Tibial nerve (tissue), 4 donors: ENCODE results near the gene CEP112. TPM values are rescaled to one million over a fixed set of nuclear protein-coding genes. Genes with fewer than 3 reads are reported as not detected.

ENCODE experiments used
- DNase-seq, 2 donors: peaks; one replicate each; pipeline ENCODE4 v3.0.0-alpha.2; 2019; ENCODE audit warnings: low spot score in 2 of 2
- H3K27ac ChIP-seq, 4 donors: fragments of 200-600 bp; sonication (generic) in 3 of 4; one replicate each; pipeline ENCODE4 v1.5.1; 2017 to 2019; ENCODE audit warnings: mild to moderate bottlenecking in 1 of 4
- H3K27me3 ChIP-seq, 2 donors: fragments of 200-600 bp; sonication (generic) in 1 of 2; one replicate each; pipeline versions ENCODE4 v1.5.1 to v1.6.0; 2017 to 2019
- H3K36me3 ChIP-seq, 3 donors: fragments of 200-600 bp; sonication (generic); one replicate each; pipeline ENCODE4 v1.5.1; 2018 to 2019
- H3K4me1 ChIP-seq, 4 donors: fragments of 200-600 bp; sonication (generic) in 3 of 4; one replicate each; pipeline ENCODE4 v1.5.1; 2017 to 2019
- H3K4me3 ChIP-seq, 4 donors: fragments of 200-600 bp; sonication (generic) in 3 of 4; one replicate each; pipeline ENCODE4 v1.5.1; 2017 to 2019; ENCODE audit warnings: mild to moderate bottlenecking in 1 of 4, moderate library complexity in 1 of 4
- H3K9me3 ChIP-seq, 4 donors: fragments of 200-600 bp; sonication (generic) in 3 of 4; one replicate each; pipeline ENCODE4 v1.5.1; 2017 to 2019
- EP300 ChIP-seq, 2 donors: sonication (generic); formaldehyde crosslinking; IDR thresholded peaks; one replicate each; pipeline ENCODE4 v1.6.1; 2017; ENCODE audit warnings: antibody characterized with exemption in 2 of 2, mild to moderate bottlenecking in 1 of 2
- POLR2A ChIP-seq, 2 donors: fragments of 450-650 bp; IDR thresholded peaks; one replicate each; pipeline ENCODE4 v1.6.1; 2017; ENCODE audit warnings: antibody characterized with exemption in 2 of 2, mild to moderate bottlenecking in 2 of 2, moderate library complexity in 2 of 2
- WGBS, 2 donors: methylation state at CpG; one replicate each; pipeline ENCODE4 v1.1.5; 2018; 5-methylcytosine and 5-hydroxymethylcytosine counted together
- total RNA-seq, 4 donors: library from RNA; depleted of rRNA; stranded (reverse); fragments of >200 nt; gene quantifications; one replicate each; pipeline ENCODE4 v1.1.0, GENCODE V29; 2016
- TF ChIP-seq, protein P1 (sequence below), 5 experiments: fragments of 200-600 bp in 3 of 5; fragments of 450-650 bp in 2 of 5; sonication (generic) in 3 of 5; IDR thresholded peaks; one replicate each; pipeline ENCODE4 v1.5.1; 2016 to 2019; ENCODE audit warnings: antibody characterized with exemption in 5 of 5, mild to moderate bottlenecking in 3 of 5, moderate library complexity in 2 of 5

The CEP112 gene
- total RNA-seq, 4 donors from 2014 or later = 26.0 to 46.8 (median 34.2) TPM

DNA sequence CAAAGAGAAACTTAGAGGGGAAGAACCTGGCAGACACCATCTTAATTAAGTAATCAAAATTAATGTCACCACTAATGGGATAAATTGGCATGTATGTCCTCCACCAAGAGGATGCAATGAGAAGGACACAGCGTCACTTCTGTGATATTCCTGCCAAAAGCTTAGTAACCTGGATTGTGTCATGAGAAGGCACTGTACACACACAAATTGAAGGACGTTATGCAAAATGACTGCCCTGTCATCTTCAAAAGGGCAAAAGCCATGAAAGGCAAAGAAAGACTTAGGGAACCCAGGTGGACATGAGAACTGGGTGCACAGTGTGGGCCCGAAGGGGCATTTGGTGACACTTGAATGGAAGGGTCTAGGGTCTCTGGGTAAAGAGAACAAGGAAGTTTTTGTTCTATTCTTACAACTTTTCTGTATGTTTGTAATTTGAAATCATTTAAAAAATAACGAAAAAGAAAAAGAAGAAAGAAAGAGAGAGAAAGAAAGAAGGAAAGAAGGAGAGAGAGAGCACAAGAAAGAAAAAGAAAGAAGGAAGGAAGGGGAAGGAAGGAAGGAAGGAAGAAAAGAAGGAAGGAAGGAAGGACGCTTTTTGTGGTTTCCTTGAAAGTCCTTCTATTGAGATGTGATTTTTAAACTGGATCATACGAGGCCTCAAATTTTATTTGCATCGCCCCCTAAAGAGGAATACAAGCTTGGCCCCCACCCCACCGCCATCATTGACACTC is 41.3 kb upstream of the CEP112 start:
- no peak for TF ChIP-seq EP300 (IDR thresholded peaks at IDR 0.05)
- TF ChIP-seq POLR2A (IDR thresholded peaks at IDR 0.05) = no peak
- TF ChIP-seq, protein P1, sequence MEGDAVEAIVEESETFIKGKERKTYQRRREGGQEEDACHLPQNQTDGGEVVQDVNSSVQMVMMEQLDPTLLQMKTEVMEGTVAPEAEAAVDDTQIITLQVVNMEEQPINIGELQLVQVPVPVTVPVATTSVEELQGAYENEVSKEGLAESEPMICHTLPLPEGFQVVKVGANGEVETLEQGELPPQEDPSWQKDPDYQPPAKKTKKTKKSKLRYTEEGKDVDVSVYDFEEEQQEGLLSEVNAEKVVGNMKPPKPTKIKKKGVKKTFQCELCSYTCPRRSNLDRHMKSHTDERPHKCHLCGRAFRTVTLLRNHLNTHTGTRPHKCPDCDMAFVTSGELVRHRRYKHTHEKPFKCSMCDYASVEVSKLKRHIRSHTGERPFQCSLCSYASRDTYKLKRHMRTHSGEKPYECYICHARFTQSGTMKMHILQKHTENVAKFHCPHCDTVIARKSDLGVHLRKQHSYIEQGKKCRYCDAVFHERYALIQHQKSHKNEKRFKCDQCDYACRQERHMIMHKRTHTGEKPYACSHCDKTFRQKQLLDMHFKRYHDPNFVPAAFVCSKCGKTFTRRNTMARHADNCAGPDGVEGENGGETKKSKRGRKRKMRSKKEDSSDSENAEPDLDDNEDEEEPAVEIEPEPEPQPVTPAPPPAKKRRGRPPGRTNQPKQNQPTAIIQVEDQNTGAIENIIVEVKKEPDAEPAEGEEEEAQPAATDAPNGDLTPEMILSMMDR (IDR thresholded peaks at IDR 0.05) = no peak

DNA sequence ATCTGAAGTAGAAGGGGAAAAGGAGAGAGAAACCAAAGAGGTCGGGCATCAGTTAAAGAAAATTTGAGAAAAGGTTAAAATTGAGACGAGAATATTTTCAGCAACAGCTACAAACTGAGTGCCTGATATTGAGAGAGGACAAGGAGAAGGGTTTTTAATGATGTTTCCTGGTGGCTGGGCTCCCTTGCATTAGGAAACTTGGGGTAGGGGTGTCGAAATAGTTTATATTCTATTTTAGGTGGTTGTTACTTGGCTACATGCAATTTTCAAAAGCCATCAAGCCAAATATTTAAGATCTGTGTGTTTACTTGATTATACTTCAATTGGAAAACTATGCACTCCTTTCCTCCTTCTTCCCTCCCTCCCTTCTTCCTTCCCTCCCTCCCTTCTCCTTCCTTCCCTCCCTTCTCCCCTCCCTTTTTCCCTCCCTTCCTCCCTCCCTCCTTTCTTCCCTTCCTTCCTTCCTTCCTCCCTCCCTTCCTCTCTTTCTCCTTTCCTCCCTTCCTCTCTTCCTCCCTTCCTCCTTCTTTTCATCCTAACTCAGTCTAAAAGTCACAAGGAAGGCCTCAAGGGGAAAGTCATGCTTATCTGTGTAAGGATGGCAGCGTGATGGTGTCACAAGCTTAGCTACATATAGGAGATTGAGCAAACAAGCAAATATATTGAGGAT is 39.1 kb upstream of the CEP112 start:
- Histone ChIP-seq H3K4me3 (no peak overlapping the region), H3K9me3 (no peaks in the 10 kb centered on the region), H3K27ac (no peak overlapping the region), H3K27me3 (no peaks in the 10 kb centered on the region), H3K4me1 (no peaks in the 10 kb centered on the region), H3K36me3 (no peaks in the 10 kb centered on the region)
- no peak for DNase-seq
- 76% methylated on average over 4 of the region's 4 CpGs for WGBS, 2 donors
- TF ChIP-seq POLR2A (IDR thresholded peaks at IDR 0.05) = no peak
- TF ChIP-seq, protein P1 (IDR thresholded peaks at IDR 0.05) = no peak
- TF ChIP-seq EP300 (IDR thresholded peaks at IDR 0.05) = no peak

More for the DNA sequence above, 41.3 kb upstream of the CEP112 start:
- H3K9me3 ChIP-seq = no peaks in the 10 kb centered on the region
- H3K4me1 ChIP-seq = no peaks in the 10 kb centered on the region
- no peak overlapping the region for H3K4me3 ChIP-seq
- H3K36me3 ChIP-seq = no peaks in the 10 kb centered on the region
- 72% methylated on average over 8 of the region's 8 CpGs for WGBS, 2 donors
- H3K27me3 ChIP-seq = no peaks in the 10 kb centered on the region
- no peak overlapping the region for H3K27ac ChIP-seq
- DNase-seq = no peak

DNA sequence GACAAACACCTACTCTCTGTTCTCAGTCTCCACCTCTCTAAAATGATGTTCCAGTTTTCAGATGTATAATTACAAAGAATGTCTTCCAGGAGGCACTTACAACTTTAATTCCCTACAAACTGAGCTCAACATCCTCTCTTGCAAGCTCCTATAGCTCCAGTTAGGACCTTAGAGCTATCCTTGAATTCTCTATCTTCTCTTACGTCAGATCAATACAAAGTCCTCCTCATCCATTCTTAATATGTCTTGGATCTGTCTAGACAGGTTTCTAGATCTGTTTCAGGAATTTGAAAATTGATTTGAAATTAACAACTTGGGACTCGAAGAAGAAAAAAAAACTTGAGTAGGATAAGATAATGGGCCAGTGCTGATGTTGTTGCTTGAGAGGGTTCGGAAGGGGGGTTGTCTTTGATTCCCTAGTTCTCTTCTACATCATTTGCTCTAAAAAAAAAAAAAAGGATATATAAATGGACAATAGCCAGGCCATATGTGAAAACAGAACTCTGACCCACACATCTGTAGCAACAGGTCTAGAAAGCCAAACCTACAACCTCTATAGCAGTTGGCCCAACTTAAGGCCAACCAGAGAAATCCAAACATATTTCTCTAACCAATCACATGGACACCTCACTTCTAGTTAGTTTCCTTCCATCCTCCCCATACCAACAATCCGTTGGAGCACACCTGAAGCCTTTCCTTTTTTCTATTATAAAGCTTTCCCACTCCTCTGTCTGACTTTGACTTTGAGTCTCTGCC is 38.0 kb upstream of the CEP112 start:
- H3K4me3 ChIP-seq = no peak overlapping the region
- DNase-seq = no peak
- no peaks in the 10 kb centered on the region for H3K27me3 ChIP-seq
- H3K4me1 ChIP-seq = no peaks in the 10 kb centered on the region
- H3K27ac ChIP-seq = no peak overlapping the region
- no peaks in the 10 kb centered on the region for H3K9me3 ChIP-seq
- H3K36me3 ChIP-seq = no peaks in the 10 kb centered on the region
- TF ChIP-seq, protein P1 (IDR thresholded peaks at IDR 0.05) = no peak
- TF ChIP-seq EP300 (IDR thresholded peaks at IDR 0.05) (no peak), POLR2A (IDR thresholded peaks at IDR 0.05) (no peak)
- WGBS, 2 donors = 69 to 77% methylated on average over 4 of the region's 4 CpGs

DNA sequence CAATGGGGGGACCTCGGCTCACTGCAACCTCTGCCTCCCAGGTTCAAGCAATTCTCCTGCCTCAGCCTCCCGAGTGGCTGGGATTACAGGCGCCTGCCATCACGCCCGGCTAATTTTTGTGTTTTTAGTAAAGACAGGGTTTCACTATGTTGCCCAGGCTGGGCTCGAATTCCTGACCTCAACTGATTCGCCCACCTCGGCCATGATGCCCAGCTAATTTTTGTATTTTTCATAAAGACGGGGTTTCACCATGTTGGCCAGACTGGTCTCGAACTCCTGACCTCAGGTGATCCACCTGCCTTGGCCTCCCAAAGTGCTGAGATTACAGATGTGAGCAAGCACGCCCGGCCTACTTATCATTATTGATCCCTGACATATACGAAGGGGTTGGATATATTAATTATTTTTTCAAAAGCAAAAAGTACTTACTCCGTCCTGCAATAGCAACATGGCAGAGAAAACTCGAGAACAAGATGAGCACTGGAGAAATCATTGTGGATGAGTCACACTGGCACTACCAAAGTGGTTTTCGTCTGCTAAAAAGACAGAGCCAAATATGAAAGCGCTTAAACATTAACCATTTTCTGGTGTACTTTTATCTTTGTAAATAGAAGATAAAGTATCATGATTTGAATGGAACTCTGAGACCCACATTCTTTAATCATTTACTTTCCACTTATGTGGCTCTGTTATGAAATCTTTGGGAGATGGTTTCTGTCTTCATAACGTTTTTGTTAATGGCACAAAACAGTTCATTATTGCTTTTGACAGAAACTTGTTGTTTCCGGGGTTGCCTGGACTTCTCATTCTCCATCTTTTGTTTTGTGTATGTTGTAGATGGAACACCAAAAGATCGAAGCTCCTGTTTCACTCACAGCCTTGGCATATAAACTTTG is 37.2 kb upstream of the CEP112 start, which contains the start of gene APOH:
TSS of gene APOH (minus strand) at position 529 of the 896 bp plus-strand sequence. CDS start at position 493, 36 bp downstream.
- TF ChIP-seq EP300 (IDR thresholded peaks at IDR 0.05) (no peak), POLR2A (IDR thresholded peaks at IDR 0.05) (no peak)
- TF ChIP-seq, protein P1 (IDR thresholded peaks at IDR 0.05) = no peak
- Histone ChIP-seq H3K36me3 (no peaks in the 10 kb centered on the region), H3K4me1 (no peaks in the 10 kb centered on the region), H3K9me3 (no peaks in the 10 kb centered on the region), H3K27me3 (no peaks in the 10 kb centered on the region), H3K27ac (no peak within 1 kb of the TSS), H3K4me3 (no peak within 1 kb of the TSS)
- DNase-seq = no peak
- 88 to 89% methylated on average over 20 of the region's 20 CpGs for WGBS, 2 donors
